Neural cell (in vitro differentiated cells): ENCODE results near the gene SYNGR1.

ENCODE experiments used
- CTCF ChIP-seq: fragments of 450-650 bp; IDR thresholded peaks from 2 replicates; pipeline ENCODE4 v1.5.1; 2014; ENCODE audit warnings: antibody characterized with exemption, mild to moderate bottlenecking, moderate library complexity; ENCODE audit not compliant: poor library complexity, severe bottlenecking
- EP300 ChIP-seq: fragments of 450-650 bp; conservative IDR thresholded peaks from 2 replicates; pipeline ENCODE4 v1.6.1; 2014; ENCODE audit warnings: antibody characterized with exemption, mild to moderate bottlenecking, moderate library complexity; ENCODE audit not compliant: poor library complexity, severe bottlenecking
- EZH2 ChIP-seq: fragments of 200-600, 300-800 bp; shearing (Covaris generic), sonication (generic); IDR thresholded peaks from 2 replicates; pipeline ENCODE4 v1.6.1; 2014; ENCODE audit warnings: antibody characterized with exemption, low read length, borderline replicate concordance, mild to moderate bottlenecking; ENCODE audit not compliant: insufficient read depth, poor library complexity, severe bottlenecking
- POLR2AphosphoS5 ChIP-seq: IDR thresholded peaks from 2 replicates; pipeline ENCODE4 v1.6.1; 2012
- RAD21 ChIP-seq: fragments of 450-650 bp; conservative IDR thresholded peaks from 2 replicates; pipeline ENCODE4 v1.6.1; 2014; ENCODE audit warnings: antibody characterized with exemption, mild to moderate bottlenecking, moderate library complexity
- TAF1 ChIP-seq: IDR thresholded peaks from 2 replicates; pipeline ENCODE4 v1.6.1; 2012; ENCODE audit warnings: low read depth

GRCh38 chr22:39374191-39374590 lies 24.4 kb downstream of the SYNGR1 start:
- no peak for TF ChIP-seq CTCF
- TF ChIP-seq TAF1: no peak
- no peak for TF ChIP-seq EP300
- no peak for TF ChIP-seq RAD21
- TF ChIP-seq EZH2: no peak
- no peak for TF ChIP-seq POLR2AphosphoS5
